Mucosa of gallbladder (tissue), 1 donor: ENCODE measurements around the gene PSMD1. TPM values are rescaled to one million over a fixed set of nuclear protein-coding genes. Genes with fewer than 3 reads are reported as not detected.
"Not testable (repeated sequence)": the region's sequence is repeated elsewhere in the genome, so short reads cannot be mapped to it uniquely, and the experiment has no call there.

ENCODE experiments used
- DNase-seq: peaks from one replicate; pipeline ENCODE4 v3.0.0-alpha.2; 2020; ENCODE audit warnings: low spot score
- total RNA-seq: library from RNA; stranded (reverse); gene quantifications from one replicate; pipeline ENCODE4 v1.2.1, GENCODE V29; 2021
- donor health status: DM: no; HTN: no; CAD: no.

The PSMD1 gene
- total RNA-seq, 1 donor from 2014 or later: 55.6 TPM

- no peak for DNase-seq
These were observed 2.8 kb upstream of the PSMD1 start for GRCh38 chr2:231053846-231054245.

- DNase-seq: no peak
These were observed 923 bp downstream of the PSMD1 start for GRCh38 chr2:231057590-231057989.

GRCh38 chr2:231058761-231059550 is 2.3 kb downstream of the PSMD1 start:
- no peak for DNase-seq

- DNase-seq: no peak
These were observed 3.1 kb downstream of the PSMD1 start for GRCh38 chr2:231059756-231060155.

GRCh38 chr2:231062776-231063175 is 6.1 kb downstream of the PSMD1 start:
- DNase-seq: no peak

- DNase-seq: no peak
These were observed 6.7 kb downstream of the PSMD1 start for GRCh38 chr2:231063347-231063746.

- DNase-seq: no peak
These were observed 9.3 kb downstream of the PSMD1 start for GRCh38 chr2:231065966-231066365.

- DNase-seq: not testable (repeated sequence)
These were observed 10.9 kb downstream of the PSMD1 start for GRCh38 chr2:231067531-231067930.

- DNase-seq: no peak
These were observed 12.0 kb downstream of the PSMD1 start for GRCh38 chr2:231068525-231069222.

- DNase-seq: no peak
These were observed 12.8 kb downstream of the PSMD1 start for GRCh38 chr2:231069379-231070054.

GRCh38 chr2:231084565-231084964 is 27.9 kb downstream of the PSMD1 start:
- no peak for DNase-seq

GRCh38 chr2:231088754-231089153 is 32.1 kb downstream of the PSMD1 start:
- no peak for DNase-seq

GRCh38 chr2:231093933-231094332 is 37.3 kb downstream of the PSMD1 start:
- no peak for DNase-seq

- DNase-seq: no peak
These were observed 38.2 kb downstream of the PSMD1 start for GRCh38 chr2:231094736-231095346.

- DNase-seq: no peak
These were observed 43.3 kb downstream of the PSMD1 start for GRCh38 chr2:231099918-231100317.

- not testable (repeated sequence) for DNase-seq
These were observed 43.7 kb downstream of the PSMD1 start for GRCh38 chr2:231100321-231100720.

- DNase-seq: no peak
These were observed 44.3 kb downstream of the PSMD1 start for GRCh38 chr2:231100990-231101389.

GRCh38 chr2:231102772-231103171 is 46.1 kb downstream of the PSMD1 start:
- no peak for DNase-seq

GRCh38 chr2:231104115-231104713 is 47.5 kb downstream of the PSMD1 start:
- peak; percentile 70 for DNase-seq

GRCh38 chr2:231110551-231110950 is 53.9 kb downstream of the PSMD1 start:
- DNase-seq: no peak

GRCh38 chr2:231111987-231112386 is 55.3 kb downstream of the PSMD1 start:
- no peak for DNase-seq

- no peak for DNase-seq
These were observed 56.8 kb downstream of the PSMD1 start for GRCh38 chr2:231113489-231113888.
